NCI-H1092 (cell line): Measurements from ENCODE around the gene ZP1.

Experiments used
- DNase-seq: peaks from one replicate; lab custom pipeline; 2025; lab: John Stamatoyannopoulos, UW

The ZP1 gene

GRCh38 chr11:60859616-60860250, 7.6 kb upstream of the ZP1 start:
- DNase-seq: no peak

GRCh38 chr11:60860943-60861342, 6.4 kb upstream of the ZP1 start:
- DNase-seq: peak; percentile 40

- DNase-seq: no peak
Measured at GRCh38 chr11:60862171-60862570, 5.2 kb upstream of the ZP1 start.

GRCh38 chr11:60863550-60864521, 3.5 kb upstream of the ZP1 start:
- no peak for DNase-seq

- DNase-seq: no peak
Measured at GRCh38 chr11:60864856-60865513, 2.4 kb upstream of the ZP1 start.

GRCh38 chr11:60867871-60868681, 734 bp downstream of the ZP1 start:
- DNase-seq: no peak

- no peak for DNase-seq
Measured at GRCh38 chr11:60868682-60869450, 1.5 kb downstream of the ZP1 start.

GRCh38 chr11:60869451-60869825, 2.1 kb downstream of the ZP1 start:
- no peak for DNase-seq

- DNase-seq: no peak
Measured at GRCh38 chr11:60870276-60870675, 2.9 kb downstream of the ZP1 start.

- no peak for DNase-seq
Measured at GRCh38 chr11:60870733-60871377, 3.5 kb downstream of the ZP1 start.

- DNase-seq: peak; percentile 16
Measured at GRCh38 chr11:60871378-60872061, 4.2 kb downstream of the ZP1 start.

GRCh38 chr11:60872124-60872960, 5.0 kb downstream of the ZP1 start:
- no peak for DNase-seq

- DNase-seq: no peak
Measured at GRCh38 chr11:60872961-60873524, 5.7 kb downstream of the ZP1 start.

- no peak for DNase-seq
Measured at GRCh38 chr11:60873533-60873932, 6.2 kb downstream of the ZP1 start.

GRCh38 chr11:60874421-60875365, 7.4 kb downstream of the ZP1 start:
- DNase-seq: no peak

GRCh38 chr11:60875366-60876167, 8.2 kb downstream of the ZP1 start:
- no peak for DNase-seq

GRCh38 chr11:60876168-60876485, 8.8 kb downstream of the ZP1 start:
- no peak for DNase-seq
